HEK293T (cell line): Measurements from ENCODE around the gene WDR11.

Experiments
- ARNT ChIP-seq: fragments of 450-650 bp; IDR thresholded peaks from 2 replicates; pipeline ENCODE4 v1.6.1; 2017; ENCODE audit warnings: mild to moderate bottlenecking
- BHLHE40 ChIP-seq: fragments of 450-650 bp; IDR thresholded peaks from 2 replicates; pipeline ENCODE4 v1.6.1; 2016; ENCODE audit warnings: mild to moderate bottlenecking, moderate library complexity, borderline replicate concordance
- FOXA1 ChIP-seq: fragments of 450-650 bp; IDR thresholded peaks from 2 replicates; pipeline ENCODE4 v1.6.1; 2016; ENCODE audit warnings: mild to moderate bottlenecking
- FOXK2 ChIP-seq: fragments of 450-650 bp; IDR thresholded peaks from 2 replicates; pipeline ENCODE4 v1.6.1; 2016; ENCODE audit warnings: mild to moderate bottlenecking
- SP1 ChIP-seq: fragments of 450-650 bp; IDR thresholded peaks from 2 replicates; pipeline ENCODE4 v1.6.1; 2017
- ZNF384 ChIP-seq: fragments of 450-650 bp; IDR thresholded peaks from 2 replicates; pipeline ENCODE4 v1.6.1; 2016
- TF ChIP-seq, protein P1 (sequence below): fragments of 450-650 bp; IDR thresholded peaks from 2 replicates; pipeline ENCODE4 v1.6.1; 2016

DNA sequence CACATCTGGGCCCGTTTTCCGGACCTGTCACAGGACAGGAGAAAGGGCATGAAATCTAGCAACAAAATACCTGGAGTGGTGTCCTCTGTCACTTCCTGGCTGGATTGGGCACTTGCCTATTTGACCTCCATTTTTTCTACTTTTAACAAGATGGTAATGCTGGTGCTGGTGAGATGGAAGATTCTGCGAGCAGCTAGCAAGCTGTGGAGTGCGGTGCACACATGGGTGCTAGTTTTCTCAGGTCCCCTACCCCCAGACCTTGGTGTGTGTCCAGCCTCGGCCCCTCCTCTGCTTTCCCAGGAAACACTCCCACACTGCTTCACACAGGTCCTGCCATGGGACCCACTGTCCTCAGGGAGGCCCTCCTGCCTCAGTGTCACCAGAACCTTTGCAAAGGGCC lies 87.7 kb downstream of the WDR11 start:
- TF ChIP-seq ARNT (no peak), BHLHE40 (no peak), ZNF384 (no peak), FOXK2 (no peak), FOXA1 (no peak), SP1 (no peak)
- TF ChIP-seq, protein P1, sequence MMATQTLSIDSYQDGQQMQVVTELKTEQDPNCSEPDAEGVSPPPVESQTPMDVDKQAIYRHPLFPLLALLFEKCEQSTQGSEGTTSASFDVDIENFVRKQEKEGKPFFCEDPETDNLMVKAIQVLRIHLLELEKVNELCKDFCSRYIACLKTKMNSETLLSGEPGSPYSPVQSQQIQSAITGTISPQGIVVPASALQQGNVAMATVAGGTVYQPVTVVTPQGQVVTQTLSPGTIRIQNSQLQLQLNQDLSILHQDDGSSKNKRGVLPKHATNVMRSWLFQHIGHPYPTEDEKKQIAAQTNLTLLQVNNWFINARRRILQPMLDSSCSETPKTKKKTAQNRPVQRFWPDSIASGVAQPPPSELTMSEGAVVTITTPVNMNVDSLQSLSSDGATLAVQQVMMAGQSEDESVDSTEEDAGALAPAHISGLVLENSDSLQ, result no peak
